Measurements from ENCODE around the gene CDH13. TPM values are rescaled to one million over a fixed set of nuclear protein-coding genes. Genes with fewer than 3 reads are reported as not detected.

Gene CDH13
- total RNA-seq, 2 experiments from 2014 or later = not detected

- Mint-ChIP-seq H3K36me3 (ENCODE audit: low read depth) (no peaks in the 10 kb centered on the region), H3K27ac (no peak overlapping the region), H3K27me3 (peaks cover 4% of the 10 kb centered on the region), H3K9me3 (ENCODE audit: low read depth) (no peaks in the 10 kb centered on the region), H3K4me1 (peaks cover 2% of the 10 kb centered on the region), H3K4me3 (no peak overlapping the region)
- intact Hi-C loops (cut with DNase I, micrococcal nuclease) = no loop called here
- ATAC-seq = no peak
- no peak for DNase-seq
- CTCF ChIA-PET = no interaction called here
- POLR2A ChIA-PET = no interaction called here
Observed at GRCh38 chr16:82726306-82726705, 99.5 kb downstream of the CDH13 start.

DNA sequence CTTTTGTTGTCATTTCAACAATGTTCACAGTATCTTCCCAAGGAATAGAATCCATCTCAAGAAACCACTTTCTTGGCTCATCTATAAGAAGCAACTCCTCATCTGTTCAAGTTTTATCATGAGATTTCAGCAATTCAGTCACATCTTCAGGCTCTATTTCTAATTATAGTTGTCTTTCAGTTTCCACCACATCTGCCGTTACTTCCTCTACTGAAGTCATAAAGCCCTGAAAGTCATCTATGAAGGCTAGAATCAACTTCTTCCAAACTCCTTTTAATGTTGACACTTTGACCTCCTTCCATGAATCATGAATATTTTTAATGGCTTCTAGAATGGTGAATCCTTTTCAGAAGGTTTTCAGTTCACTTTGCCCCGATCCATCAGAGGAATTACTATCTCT lies 102.1 kb downstream of the CDH13 start:
- H3K4me3 Mint-ChIP-seq = no peak overlapping the region
- no peak overlapping the region for H3K27ac Mint-ChIP-seq
- DNase-seq (no peak), ATAC-seq (no peak)
- peaks cover 2% of the 10 kb centered on the region for H3K4me1 Mint-ChIP-seq
- H3K9me3 Mint-ChIP-seq (ENCODE audit: low read depth) = no peaks in the 10 kb centered on the region
- POLR2A ChIA-PET = no interaction called here
- intact Hi-C loops (cut with DNase I, micrococcal nuclease) = no loop called here
- CTCF ChIA-PET = interaction anchor here (1.1 kb wide), 1 partner anchor 98 kb away, joined by 3 read pairs; no protein-coding TSS in a partner anchor
- H3K36me3 Mint-ChIP-seq (ENCODE audit: low read depth) = no peaks in the 10 kb centered on the region
- peaks cover 8% of the 10 kb centered on the region for H3K27me3 Mint-ChIP-seq

- H3K27me3 Mint-ChIP-seq = peaks cover 8% of the 10 kb centered on the region
- ATAC-seq = no peak
- H3K27ac Mint-ChIP-seq = no peak overlapping the region
- intact Hi-C loops (cut with DNase I, micrococcal nuclease) = no loop called here
- ChIA-PET POLR2A (no interaction called here), CTCF (interaction anchor here (1.0 to 1.2 kb wide), 2 partner anchors 9 to 22 kb away, joined by 3 read pairs; no protein-coding TSS in a partner anchor)
- no peak for DNase-seq
- no peaks in the 10 kb centered on the region for H3K9me3 Mint-ChIP-seq (ENCODE audit: low read depth)
- H3K36me3 Mint-ChIP-seq (ENCODE audit: low read depth) = no peaks in the 10 kb centered on the region
- H3K4me3 Mint-ChIP-seq = no peak overlapping the region
- peaks cover 2% of the 10 kb centered on the region for H3K4me1 Mint-ChIP-seq
Observed at GRCh38 chr16:82730901-82731300, 104.1 kb downstream of the CDH13 start.

- H3K4me3 Mint-ChIP-seq = no peak overlapping the region
- ATAC-seq = no peak
- no peaks in the 10 kb centered on the region for H3K9me3 Mint-ChIP-seq (ENCODE audit: low read depth)
- no peak for DNase-seq
- intact Hi-C loops (cut with DNase I, micrococcal nuclease) = no loop called here
- ChIA-PET POLR2A (no interaction called here), CTCF (no interaction called here)
- peaks cover 2% of the 10 kb centered on the region for H3K4me1 Mint-ChIP-seq
- H3K27ac Mint-ChIP-seq = no peak overlapping the region
- no peaks in the 10 kb centered on the region for H3K36me3 Mint-ChIP-seq (ENCODE audit: low read depth)
- H3K27me3 Mint-ChIP-seq = peaks cover 10% of the 10 kb centered on the region
Observed at GRCh38 chr16:82732461-82732860, 105.7 kb downstream of the CDH13 start.

DNA sequence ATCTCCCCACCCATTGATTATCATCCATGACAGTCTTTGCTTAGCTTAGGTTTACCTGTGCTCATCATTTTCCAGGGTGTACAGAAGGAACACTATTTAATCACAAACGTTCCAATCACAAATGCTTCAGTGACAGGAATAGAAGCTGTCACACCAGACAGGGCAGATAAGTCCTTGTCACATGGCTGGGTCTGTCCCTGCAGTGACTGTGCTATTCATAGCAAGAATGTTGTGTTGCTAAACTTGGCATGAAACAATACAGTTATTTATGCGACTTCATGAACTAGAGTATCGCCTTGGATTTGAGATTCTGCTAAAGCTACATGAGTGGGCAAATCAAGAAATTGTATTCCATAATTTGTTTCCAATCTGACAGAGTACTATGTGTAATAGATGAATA lies 108.4 kb downstream of the CDH13 start:
- DNase-seq (no peak), ATAC-seq (no peak)
- Mint-ChIP-seq H3K27me3 (peaks cover 16% of the 10 kb centered on the region), H3K36me3 (ENCODE audit: low read depth) (no peaks in the 10 kb centered on the region), H3K4me1 (no peaks in the 10 kb centered on the region), H3K27ac (no peak overlapping the region), H3K9me3 (ENCODE audit: low read depth) (no peaks in the 10 kb centered on the region), H3K4me3 (no peak overlapping the region)
- POLR2A ChIA-PET = no interaction called here
- intact Hi-C loops (cut with DNase I, micrococcal nuclease) = no loop called here
- CTCF ChIA-PET = interaction anchor here (0.5 to 1.1 kb wide), 2 partner anchors 106 to 711 kb away, joined by 3 read pairs; no protein-coding TSS in a partner anchor

GRCh38 chr16:82735673-82736091 lies 108.9 kb downstream of the CDH13 start:
- Mint-ChIP-seq H3K36me3 (ENCODE audit: low read depth) (no peaks in the 10 kb centered on the region), H3K27me3 (peaks cover 19% of the 10 kb centered on the region), H3K9me3 (ENCODE audit: low read depth) (no peaks in the 10 kb centered on the region), H3K4me1 (no peaks in the 10 kb centered on the region), H3K4me3 (no peak overlapping the region), H3K27ac (no peak overlapping the region)
- intact Hi-C loops (cut with DNase I, micrococcal nuclease) = no loop called here
- ATAC-seq = no peak
- POLR2A ChIA-PET = no interaction called here
- CTCF ChIA-PET = interaction anchor here (0.5 to 1.1 kb wide), 2 partner anchors 106 to 710 kb away, joined by 3 read pairs; no protein-coding TSS in a partner anchor
- no peak for DNase-seq

DNA sequence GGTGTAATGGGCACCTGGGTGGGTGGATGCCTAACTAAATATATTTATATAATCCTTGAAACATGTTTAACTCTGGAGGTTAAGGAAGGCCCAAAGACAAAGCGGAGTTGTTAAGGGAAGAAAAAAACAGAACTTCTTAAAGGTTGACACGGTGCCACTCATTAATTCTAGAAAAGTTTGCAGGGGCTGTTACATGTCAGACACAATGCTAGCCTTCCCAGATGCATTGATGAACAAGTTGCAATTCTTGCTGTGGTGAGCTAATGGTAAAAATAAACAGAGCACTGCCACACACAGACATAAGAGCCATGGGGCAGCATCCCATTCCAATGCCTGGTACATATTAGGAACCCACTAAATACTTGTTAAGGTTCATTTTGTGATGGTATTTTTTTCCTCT lies 109.5 kb downstream of the CDH13 start:
- Mint-ChIP-seq H3K9me3 (ENCODE audit: low read depth) (no peaks in the 10 kb centered on the region), H3K36me3 (ENCODE audit: low read depth) (no peaks in the 10 kb centered on the region), H3K27ac (no peak overlapping the region), H3K27me3 (peaks cover 23% of the 10 kb centered on the region), H3K4me1 (no peaks in the 10 kb centered on the region), H3K4me3 (no peak overlapping the region)
- POLR2A ChIA-PET = no interaction called here
- no peak for ATAC-seq
- CTCF ChIA-PET = no interaction called here
- no peak for DNase-seq
- intact Hi-C loops (cut with DNase I, micrococcal nuclease) = no loop called here

- intact Hi-C loops (cut with DNase I, micrococcal nuclease) = no loop called here
- ATAC-seq (no peak), DNase-seq (no peak)
- Mint-ChIP-seq H3K36me3 (ENCODE audit: low read depth) (no peaks in the 10 kb centered on the region), H3K9me3 (ENCODE audit: low read depth) (no peaks in the 10 kb centered on the region), H3K4me3 (no peak overlapping the region), H3K4me1 (no peaks in the 10 kb centered on the region), H3K27ac (no peak overlapping the region), H3K27me3 (peaks cover 21% of the 10 kb centered on the region)
- ChIA-PET POLR2A (no interaction called here), CTCF (no interaction called here)
Observed at GRCh38 chr16:82738699-82739098, 111.9 kb downstream of the CDH13 start.

- intact Hi-C loops (cut with DNase I, micrococcal nuclease) = no loop called here
- H3K27me3 Mint-ChIP-seq = peaks cover 19% of the 10 kb centered on the region
- POLR2A ChIA-PET = no interaction called here
- ATAC-seq = no peak
- H3K4me3 Mint-ChIP-seq = no peak overlapping the region
- H3K36me3 Mint-ChIP-seq (ENCODE audit: low read depth) = no peaks in the 10 kb centered on the region
- no peaks in the 10 kb centered on the region for H3K4me1 Mint-ChIP-seq
- no peak for DNase-seq
- no peaks in the 10 kb centered on the region for H3K9me3 Mint-ChIP-seq (ENCODE audit: low read depth)
- H3K27ac Mint-ChIP-seq = no peak overlapping the region
- CTCF ChIA-PET = interaction anchor here (0.9 kb wide), 1 partner anchor 10 kb away, joined by 5 read pairs; no protein-coding TSS in a partner anchor
Observed at GRCh38 chr16:82741073-82741615, 114.4 kb downstream of the CDH13 start.

DNA sequence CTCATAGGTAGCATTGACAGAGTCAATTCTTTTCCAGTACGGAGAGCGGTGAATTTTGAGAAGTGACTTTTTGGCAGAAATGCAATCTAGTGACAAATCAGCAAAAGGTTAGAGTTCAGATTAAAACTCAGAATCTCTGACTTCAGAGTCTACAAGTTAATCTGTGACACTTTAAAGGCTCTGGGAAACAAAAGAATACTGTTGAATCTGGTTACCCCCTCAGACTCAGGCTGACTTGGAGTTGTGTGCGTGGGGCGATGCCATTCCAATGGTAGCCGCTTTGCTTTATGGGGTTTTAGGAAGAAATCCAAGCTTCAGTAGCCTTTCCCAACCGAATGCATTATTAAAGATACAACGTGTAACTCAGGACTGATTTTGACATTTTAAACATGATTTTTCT lies 118.2 kb downstream of the CDH13 start:
- no peak for DNase-seq
- Mint-ChIP-seq H3K4me1 (no peaks in the 10 kb centered on the region), H3K27me3 (peaks cover 16% of the 10 kb centered on the region), H3K4me3 (no peak overlapping the region), H3K36me3 (ENCODE audit: low read depth) (no peaks in the 10 kb centered on the region), H3K27ac (no peak overlapping the region), H3K9me3 (ENCODE audit: low read depth) (no peaks in the 10 kb centered on the region)
- ATAC-seq = no peak
- ChIA-PET CTCF (no interaction called here), POLR2A (no interaction called here)
- intact Hi-C loops (cut with DNase I, micrococcal nuclease) = no loop called here

DNA sequence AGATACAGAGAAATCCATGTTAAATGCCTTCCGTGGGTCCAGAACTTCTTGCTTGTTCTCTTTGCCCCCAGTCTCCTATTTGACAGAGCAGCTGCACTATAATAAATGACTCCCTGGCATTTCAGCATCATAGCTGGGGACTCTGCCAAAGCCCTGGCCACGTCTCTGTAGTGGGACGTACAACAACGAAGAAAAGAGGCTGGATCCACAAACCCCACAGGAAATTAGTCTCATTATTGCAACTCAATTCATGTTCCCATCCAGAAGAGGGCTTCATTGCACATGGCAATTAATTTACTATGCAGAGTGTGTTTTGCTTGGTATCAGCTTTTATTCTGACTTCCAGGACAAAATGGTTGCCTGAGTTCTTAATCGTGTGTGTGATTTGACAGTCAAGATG lies 121.3 kb downstream of the CDH13 start:
- no peaks in the 10 kb centered on the region for H3K36me3 Mint-ChIP-seq (ENCODE audit: low read depth)
- no peak overlapping the region for H3K27ac Mint-ChIP-seq
- no peaks in the 10 kb centered on the region for H3K4me1 Mint-ChIP-seq
- ChIA-PET POLR2A (no interaction called here), CTCF (no interaction called here)
- peaks cover 18% of the 10 kb centered on the region for H3K27me3 Mint-ChIP-seq
- DNase-seq (no peak), ATAC-seq (no peak)
- H3K4me3 Mint-ChIP-seq = no peak overlapping the region
- intact Hi-C loops (cut with DNase I, micrococcal nuclease) = no loop called here
- no peaks in the 10 kb centered on the region for H3K9me3 Mint-ChIP-seq (ENCODE audit: low read depth)

- Mint-ChIP-seq H3K36me3 (ENCODE audit: low read depth) (no peaks in the 10 kb centered on the region), H3K9me3 (ENCODE audit: low read depth) (no peaks in the 10 kb centered on the region), H3K27ac (no peak overlapping the region), H3K4me3 (no peak overlapping the region), H3K4me1 (no peaks in the 10 kb centered on the region), H3K27me3 (peaks cover 18% of the 10 kb centered on the region)
- intact Hi-C loops (cut with DNase I, micrococcal nuclease) = no loop called here
- POLR2A ChIA-PET = no interaction called here
- no peak for ATAC-seq
- DNase-seq = no peak
- CTCF ChIA-PET = interaction anchor here (1.2 kb wide), 1 partner anchor 9 kb away, joined by 5 read pairs; no protein-coding TSS in a partner anchor
Observed at GRCh38 chr16:82750068-82750467, 123.3 kb downstream of the CDH13 start.
